ENCODE measurements around the gene IL22RA1.

Gene IL22RA1

GRCh38 chr1:24165500-24165899 lies 22.6 kb upstream of the IL22RA1 start:
- no peak for DNase-seq

GRCh38 chr1:24164004-24164403 lies 21.1 kb upstream of the IL22RA1 start:
- no peak for DNase-seq

- no peak for DNase-seq
Observed at GRCh38 chr1:24162201-24162600, 19.3 kb upstream of the IL22RA1 start.

DNA sequence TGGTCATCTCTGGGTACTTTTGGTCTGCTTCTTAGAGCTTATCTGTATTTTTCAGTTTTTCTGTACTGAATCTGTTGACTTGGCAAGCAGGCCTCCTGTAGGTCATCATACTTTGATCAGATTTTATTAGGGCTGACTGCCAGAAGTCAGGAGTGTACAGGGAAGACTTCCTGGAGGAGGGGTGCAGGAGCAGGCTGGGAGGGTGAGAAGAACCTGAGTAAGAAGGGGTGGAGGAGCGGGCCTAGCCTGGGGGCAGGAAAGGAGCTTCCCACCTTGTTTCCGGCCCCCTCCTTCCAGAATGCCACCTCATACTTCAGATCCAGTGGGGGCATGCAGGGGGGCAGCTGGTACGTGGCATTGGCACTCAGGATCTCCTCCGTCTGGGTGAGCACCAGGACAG lies 18.3 kb upstream of the IL22RA1 start:
- DNase-seq: no peak

GRCh38 chr1:24159366-24159765 lies 16.4 kb upstream of the IL22RA1 start:
- DNase-seq: no peak

DNA sequence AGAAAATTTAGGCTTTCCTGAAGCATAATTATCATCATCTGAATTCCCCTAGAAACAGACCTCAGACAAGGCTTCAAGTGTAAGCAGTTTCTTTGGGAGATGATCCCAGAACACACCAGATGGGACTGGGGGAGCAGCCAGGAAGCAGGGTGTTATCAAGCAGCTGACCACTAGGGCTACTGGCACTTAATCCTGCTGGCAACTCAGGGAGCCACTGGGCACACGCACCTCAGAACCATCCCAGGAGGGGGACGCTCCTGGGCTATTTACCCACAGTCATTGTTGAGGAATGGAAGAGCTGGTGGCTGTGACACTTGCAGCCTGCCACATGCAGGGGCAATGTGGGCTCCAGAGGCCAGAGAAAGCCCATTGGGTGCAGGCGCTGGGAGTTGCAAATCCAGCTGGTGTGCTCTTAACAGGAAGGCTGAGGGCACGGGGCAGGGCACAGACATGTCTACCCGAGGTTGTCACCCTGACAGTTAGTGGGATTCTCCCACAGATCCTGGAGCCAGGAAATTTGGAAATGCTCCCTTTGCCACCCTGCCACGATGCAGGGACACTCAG lies 15.1 kb upstream of the IL22RA1 start:
- DNase-seq: no peak

DNA sequence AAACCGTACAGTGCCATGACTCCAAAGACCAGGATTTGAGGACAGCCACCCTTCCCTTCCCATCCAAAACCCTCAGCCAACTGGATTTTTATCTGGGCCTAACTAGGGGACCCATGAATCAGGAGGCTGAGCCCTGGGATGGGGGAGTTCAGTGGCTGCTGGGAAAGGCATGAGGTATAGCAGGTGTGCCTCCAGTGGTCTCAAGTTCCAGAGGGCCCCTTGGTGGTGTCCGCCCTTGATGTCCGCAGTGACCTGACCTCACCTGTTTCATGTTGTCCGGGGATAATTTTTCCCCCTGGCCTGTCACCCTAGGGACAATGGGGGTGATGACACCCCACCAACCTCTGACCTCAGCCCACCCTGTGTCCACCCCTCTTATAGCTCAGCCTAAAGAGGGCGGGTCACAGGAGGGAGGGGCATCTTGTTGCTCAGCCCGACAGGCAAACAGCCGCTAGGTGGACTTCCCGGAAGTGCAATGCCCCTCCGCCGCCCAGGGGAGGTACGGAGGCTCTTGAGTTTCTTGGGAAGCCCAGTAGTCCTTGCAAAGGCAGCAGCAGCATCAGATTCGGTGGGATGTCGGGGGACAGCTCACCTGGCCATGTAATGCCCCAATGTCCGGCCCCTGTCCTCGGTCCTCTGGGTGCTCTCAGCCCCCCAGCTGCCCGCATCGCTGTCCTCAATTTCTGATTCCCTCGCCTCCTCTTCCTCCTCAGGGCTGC lies 13.8 kb upstream of the IL22RA1 start:
- no peak for DNase-seq

DNA sequence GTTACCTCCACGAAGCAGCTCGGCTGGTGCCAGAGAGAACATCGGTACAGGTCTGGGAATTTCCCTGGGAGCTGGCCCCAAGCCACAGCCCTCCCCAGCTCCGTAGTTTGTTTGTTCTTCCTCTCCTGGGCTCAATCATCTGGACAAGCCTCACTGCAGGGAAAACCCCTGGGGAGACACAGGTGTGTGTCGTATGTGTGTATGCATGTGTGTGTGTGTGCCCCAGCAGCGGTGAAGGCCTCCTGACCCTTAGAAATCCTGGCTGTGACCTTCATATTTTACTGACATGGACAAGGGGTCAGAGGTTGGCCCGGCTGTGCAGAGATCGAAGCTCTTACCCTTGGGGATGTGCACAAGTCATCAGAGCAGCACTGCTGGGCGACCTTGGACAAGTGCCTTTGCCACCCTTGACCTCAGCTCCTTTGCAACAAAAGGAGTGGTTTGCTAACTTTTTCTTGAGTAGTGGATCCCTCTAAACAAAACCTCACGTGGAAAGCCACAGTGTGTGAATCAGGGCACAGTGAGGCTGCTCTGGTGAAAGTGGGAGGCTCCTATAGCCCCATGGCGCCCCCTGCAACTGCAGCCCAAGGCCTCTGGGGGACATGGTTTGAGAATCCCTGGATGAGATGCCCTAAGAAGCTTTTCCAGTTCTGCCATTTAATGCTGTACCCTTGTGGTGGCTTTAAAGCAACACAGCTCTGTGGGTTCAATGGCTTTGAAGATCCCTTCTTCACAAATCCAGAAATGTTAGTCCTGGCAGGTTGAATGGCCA lies 12.3 kb upstream of the IL22RA1 start:
- DNase-seq: no peak

DNA sequence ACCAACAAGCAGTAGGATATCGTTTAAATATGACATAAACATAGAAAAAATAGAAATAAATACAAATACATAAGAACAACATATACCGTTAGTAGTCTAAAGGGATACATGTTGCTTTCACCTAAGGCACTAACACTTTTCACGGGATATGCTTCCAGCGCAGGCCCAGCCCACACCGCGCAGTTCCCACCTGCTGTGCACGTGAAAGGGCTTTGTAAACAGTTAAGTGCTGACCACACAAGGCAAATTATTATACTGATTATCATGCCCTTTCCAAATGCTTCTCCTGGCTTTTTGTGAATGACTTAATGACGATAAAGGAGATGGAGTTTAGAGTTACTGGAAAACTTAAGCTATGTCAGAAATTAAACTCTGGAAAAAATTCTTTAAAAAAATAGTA lies 11.3 kb upstream of the IL22RA1 start:
- no peak for DNase-seq

DNA sequence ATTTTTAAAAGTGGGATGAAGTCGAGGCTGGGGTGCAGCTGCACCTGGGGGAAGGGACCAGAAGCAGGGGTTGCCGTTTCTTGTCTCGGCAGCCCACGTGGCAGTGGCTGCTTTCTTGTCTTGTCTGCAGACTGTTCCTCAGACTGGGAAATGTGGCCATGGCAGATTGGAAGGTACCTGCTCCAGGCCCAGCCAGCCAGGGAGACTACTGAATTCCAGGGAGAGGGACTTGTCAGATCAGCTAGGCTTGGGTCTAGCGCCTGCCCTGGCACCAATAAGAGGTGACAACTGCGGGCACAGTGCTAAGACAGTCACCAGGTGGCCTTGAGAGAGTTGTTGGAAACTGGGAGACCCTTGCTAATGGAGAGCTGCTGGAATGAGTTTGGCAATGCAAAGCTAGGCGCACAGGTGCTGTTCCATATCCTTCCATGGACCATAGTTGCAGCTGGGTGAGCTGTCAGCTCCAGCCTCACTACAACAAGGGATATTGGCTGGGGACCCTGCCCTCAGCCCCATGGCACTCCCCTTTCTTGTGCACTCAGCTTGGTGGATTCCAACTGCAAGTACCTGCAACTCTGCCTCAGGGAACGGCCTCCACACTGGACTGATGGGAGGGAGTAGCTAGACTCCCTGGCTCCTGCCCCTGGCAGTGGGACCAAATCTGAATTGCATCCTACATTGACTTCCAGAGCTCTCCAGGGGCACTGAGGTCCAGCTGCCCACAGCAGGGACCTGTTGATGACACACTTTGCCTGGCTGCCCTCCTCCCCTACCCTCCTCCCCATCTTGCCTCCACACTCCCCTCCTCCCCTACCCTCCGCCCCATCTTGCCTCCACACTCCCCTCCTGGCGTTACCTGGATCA lies 9.9 kb upstream of the IL22RA1 start:
- DNase-seq: no peak

GRCh38 chr1:24151175-24151533 lies 8.2 kb upstream of the IL22RA1 start:
- no peak for DNase-seq

- DNase-seq: peak; percentile 95 to 97
Observed at GRCh38 chr1:24150234-24151174, 7.6 kb upstream of the IL22RA1 start.

DNA sequence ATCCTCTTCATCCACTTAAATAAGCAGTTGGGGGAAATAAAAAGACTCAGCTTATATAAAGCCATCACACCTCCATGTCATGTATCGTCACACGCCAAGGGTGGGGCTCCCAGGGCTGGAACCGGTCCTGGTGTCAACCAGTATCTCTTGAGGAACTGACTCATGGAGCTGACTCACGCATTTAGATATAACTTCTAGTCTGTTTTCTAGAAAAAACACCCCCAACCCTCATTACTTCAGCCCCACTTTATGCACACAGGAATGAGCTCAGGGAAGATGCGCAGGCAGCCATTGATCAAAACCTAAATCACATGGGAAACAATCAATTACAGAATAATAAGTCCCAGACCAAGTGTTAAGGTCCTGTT lies 6.9 kb upstream of the IL22RA1 start:
- peak; percentile 71 for DNase-seq

- no peak for DNase-seq
Observed at GRCh38 chr1:24147816-24148215, 4.9 kb upstream of the IL22RA1 start.

- DNase-seq: no peak
Observed at GRCh38 chr1:24147194-24147593, 4.3 kb upstream of the IL22RA1 start.

DNA sequence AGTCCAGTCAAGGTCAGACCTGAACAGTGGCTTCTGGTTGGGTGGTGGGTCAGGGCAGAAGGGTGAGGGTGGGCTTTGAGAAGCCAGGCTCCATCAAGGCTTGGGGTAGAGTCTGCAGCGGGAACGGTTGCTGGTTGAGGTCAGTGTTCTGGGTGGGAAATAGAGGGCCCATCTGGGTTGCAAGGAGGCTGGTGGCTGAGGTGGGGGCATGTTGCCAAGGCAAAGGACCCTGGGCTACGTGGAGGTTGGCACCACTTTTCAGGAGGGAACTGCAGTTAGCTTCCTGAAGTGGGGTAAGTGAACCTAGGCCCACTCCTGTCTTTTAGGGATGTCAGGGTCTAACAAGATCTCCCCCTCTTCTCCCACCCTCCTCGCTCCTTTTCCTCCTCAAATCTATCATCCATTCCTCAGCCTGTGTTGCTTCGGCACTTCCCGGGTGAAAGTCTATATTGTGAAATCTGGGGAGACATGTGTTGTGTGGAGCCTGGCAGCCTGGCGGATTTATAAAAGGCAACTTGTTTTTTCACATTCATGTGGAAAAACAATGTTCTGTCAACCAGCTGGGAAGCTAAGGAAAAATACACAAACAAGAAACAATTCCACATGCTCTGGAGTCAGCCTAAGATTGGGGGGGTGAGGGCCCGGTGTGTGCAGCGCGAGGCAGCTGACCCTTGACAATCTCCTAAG lies 1.5 kb downstream of the IL22RA1 start:
- no peak for DNase-seq

DNA sequence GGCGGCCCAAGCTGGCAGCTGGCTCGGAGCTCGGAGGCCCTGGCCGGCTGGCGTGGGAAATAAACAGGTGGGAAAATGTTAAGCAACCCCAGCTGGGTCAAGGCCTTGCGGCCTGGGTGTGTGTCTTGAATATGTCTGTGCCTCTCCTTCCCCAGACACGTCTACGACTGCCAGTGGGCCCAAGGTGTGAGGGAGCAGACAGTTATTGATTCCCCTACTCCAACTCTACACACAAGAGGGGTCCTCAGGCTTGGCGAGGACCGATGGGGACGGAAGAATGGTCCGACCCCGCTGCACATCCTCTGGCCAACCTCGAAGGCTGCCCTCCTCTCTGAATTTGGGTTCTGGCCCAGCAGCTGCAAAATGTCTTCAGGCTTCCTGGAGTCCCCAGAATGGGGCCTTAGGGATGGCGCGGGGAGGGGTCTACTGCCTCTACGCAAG lies 2.2 kb downstream of the IL22RA1 start:
- no peak for DNase-seq

DNA sequence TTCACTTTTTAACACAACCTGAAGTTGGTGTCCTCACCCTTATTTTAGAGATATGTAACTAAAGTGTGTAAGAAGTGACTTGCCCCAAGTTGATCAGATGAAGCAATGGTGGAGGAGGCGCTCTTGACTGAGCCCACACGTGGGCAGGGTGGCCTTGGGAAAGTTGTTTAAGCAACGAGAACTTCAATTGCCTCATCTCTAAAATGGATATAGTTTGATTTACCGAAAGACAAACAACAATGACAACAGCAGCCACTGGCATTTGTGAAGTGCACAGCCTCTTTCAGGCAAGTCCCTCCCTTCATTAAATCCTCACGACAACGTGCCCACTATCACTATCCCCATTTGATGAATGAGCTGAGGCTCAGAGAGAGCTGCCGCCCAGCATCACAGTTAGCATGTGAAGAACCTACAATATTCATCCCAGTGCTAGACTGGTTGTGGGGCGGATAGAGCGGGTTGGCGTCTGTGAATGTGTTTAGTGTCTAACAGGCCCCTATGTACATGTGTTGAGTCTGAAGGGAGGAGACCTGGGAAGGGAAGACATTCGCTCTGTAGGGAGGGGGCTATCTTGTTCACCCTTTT lies 3.0 kb downstream of the IL22RA1 start:
- DNase-seq: no peak

GRCh38 chr1:24139222-24139489 lies 3.8 kb downstream of the IL22RA1 start:
- DNase-seq: no peak

- DNase-seq: no peak
Observed at GRCh38 chr1:24138476-24139221, 4.3 kb downstream of the IL22RA1 start.

Measured in activated T-cell treated with anti-CD3 and anti-CD28 coated beads, Interleukin-2, amount 50 U/mL, for 48 hours (primary cell).